Amygdala (tissue), 56 donors: ENCODE data around the gene EFNA3.

Experiments used
- DNase-seq, 56 donors: peaks; one replicate each; lab custom pipeline; 2025; lab: John Stamatoyannopoulos, UW

EFNA3 gene

GRCh38 chr1:155078469-155079209 is at the start of gene EFNA3:
Gene EFNA3 (plus strand): TSS chr1:155078837. CDS start chr1:155078942, 105 bp downstream.
- peak in 43 of 56 donors; percentile 22 to 79 (median 55) for DNase-seq

DNA sequence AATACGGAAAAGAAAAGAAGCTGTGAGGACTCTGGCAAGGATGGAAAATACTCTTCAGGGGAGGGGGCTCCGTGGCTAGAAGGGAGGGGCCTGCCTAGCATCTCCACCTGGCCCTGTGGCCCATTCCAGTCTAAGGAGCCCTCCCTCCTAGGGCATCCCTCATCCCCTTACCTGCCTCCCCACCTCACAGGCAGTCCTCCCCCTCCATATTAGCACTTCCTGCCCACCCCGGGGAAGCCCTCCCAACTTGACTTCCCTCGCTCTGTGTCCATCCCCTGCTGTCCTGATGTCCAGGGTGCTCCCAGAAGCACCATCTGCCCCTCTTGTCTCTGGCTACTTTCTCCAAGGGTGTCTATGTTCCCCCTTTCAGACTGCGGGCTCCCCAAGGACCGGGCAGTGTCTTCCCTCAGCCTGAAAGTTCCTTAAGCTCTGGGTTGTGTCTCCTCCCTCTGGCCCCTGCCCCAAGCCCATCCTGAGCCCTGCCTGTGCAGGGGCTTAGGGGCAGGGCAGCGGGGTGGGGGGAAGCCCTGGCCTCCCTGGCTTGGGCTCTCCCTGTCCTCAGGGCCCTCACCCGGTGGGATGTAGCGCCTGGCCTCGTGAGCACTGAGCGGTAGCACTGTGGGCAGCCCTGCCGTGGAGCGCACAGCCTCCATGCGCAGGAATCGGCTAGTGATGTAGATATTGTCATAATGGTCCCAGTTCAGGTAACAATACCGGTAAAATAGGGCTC is 49.0 kb upstream of the EFNA3 start:
- no peak for DNase-seq

DNA sequence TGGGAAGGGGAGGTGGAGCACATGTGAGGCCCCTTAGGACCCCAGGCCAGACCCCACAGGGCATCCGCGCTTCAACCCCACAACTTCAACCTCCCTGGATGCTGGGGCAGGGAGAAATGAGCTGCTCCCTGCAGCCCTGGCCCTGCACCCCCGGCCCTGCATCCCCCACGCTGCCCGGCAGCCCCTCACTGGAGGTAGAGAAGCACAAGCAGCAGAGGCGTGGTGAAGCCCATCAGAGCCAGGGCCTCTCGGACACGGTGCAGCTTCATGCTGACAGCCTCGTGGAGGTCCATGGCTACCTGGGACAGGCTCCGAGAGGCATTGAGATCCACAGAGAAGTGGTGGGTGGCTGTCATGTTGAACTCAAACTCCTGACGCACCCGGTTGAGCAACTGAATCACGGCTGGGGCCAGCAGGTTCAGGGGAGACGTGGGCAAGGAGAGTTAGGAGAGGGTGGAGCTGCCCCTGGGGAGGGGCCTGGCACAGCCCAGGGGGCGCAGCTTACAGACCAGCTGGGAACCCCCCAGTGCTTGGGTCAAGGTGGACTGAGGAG is 48.3 kb upstream of the EFNA3 start:
- DNase-seq: no peak

DNA sequence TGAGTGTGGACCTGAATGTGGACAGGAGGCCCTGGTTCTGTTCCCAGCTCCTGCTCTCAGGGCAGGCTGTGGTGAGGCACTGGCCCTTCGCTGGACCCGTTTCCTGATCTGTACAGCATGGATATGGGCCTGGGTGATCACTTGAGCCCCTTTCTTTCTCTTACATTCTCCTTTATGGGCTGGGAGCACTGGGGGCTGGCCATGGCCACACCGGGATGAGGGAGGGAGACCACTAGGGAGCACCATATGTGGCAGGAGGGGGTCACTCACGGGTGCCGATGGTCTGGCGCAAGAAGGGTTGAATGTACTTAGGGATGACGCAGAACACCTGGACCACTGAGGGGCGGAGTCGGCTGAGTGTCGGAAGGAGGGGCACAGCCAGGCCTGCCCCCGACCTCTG is 47.7 kb upstream of the EFNA3 start:
- no peak for DNase-seq

GRCh38 chr1:155032886-155033285 is 45.8 kb upstream of the EFNA3 start:
- DNase-seq: no peak

GRCh38 chr1:155033524-155033923 is 45.1 kb upstream of the EFNA3 start, which contains the start of the genes DCST1 and DCST2:
Gene DCST1 (plus strand): TSS chr1:155033824. CDS start chr1:155034037, 213 bp downstream.
Gene DCST2 (minus strand): TSS chr1:155033781. CDS start chr1:155033701, 80 bp downstream.
- no peak for DNase-seq

DNA sequence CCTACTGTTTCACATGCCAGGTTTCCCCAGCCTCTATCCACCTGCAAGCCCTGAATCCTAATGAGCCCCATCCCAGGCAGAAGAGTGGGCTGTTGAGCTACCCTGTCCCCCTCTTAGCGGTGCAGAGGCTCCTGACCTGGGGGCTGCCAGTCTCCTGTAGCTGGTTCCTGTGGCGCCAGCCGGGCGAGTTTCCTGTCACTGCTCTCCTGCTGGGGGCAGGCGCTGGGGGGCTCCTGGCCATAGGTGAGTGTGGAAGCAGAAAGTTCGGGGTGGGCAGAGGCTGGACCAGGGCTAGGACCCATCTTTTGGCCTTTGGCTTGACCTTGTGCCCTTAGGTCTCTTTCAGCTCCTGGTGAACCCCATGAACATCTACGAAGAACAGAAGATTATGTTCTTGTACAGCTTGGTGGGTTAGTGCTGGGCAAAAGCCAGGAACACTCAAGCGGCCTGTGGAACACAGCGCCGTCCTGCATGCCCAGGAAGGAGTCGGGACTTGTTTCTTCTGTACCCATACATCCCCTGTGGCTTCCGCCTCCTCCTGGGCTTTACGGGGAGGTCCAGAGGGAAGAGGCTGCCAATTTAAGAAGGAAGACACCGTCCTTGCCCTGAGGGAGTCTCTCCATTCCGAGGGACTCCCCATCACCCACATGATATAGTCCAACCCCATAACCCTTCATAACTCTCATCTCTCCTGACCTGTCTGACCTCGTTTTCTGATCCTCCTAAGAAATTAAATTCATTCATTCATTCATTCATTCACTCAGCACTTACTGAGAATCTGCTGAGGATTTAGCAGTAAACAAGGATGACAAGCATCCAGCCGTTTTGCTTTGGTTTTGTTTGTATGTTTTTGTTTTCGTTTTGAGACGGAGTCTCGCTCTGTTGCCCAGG is 44.1 kb upstream of the EFNA3 start:
- no peak for DNase-seq

- no peak for DNase-seq
These were observed 42.7 kb upstream of the EFNA3 start for GRCh38 chr1:155035936-155036335.

DNA sequence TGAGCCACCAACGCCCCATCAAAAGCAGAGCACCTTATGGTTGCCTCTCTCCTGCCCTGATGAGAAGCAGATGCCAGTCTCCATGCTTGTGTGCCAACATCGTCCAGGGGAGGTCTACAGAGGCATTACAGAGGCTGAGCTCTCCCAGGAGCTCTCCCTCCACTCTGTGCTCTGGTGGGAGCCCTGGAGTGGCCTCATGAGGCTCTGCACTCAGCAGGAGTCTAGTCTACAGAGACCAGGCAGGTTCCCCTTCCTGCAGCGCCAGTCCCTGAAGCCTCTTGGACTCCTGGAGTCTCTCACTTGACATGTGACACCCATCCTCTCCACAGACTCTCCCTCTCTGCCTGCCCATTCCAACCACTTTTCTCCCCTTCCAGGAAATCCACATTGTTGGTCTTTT is 41.6 kb upstream of the EFNA3 start:
- DNase-seq: no peak

DNA sequence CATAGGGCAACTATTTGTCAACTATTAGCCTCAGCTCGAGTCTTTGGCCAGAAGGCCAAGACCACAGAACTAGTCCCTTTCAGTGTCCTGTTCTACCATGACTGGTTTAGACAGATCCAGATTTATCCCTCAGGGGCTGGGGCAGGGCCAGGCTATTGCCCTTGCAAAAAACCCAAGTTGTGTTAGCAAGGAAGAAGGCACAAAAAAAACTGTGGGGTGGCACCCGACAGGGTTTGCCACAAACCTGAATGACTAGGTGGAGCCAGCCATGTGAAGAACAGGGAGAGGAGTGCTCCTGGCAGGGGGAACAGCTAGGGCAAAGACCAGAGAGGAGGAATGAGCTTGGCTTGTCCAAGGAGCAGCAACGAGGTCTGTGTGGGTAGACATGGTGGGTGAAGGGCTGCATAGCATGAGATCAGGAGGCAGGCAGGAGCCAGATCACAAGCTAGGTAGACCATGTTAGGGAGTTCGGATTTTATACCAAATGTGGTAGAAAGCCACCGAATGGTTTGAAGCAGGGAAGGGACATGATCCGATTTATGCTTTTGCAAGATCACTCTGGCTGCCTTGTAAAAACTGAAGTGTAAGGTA is 40.7 kb upstream of the EFNA3 start:
- DNase-seq: no peak

DNA sequence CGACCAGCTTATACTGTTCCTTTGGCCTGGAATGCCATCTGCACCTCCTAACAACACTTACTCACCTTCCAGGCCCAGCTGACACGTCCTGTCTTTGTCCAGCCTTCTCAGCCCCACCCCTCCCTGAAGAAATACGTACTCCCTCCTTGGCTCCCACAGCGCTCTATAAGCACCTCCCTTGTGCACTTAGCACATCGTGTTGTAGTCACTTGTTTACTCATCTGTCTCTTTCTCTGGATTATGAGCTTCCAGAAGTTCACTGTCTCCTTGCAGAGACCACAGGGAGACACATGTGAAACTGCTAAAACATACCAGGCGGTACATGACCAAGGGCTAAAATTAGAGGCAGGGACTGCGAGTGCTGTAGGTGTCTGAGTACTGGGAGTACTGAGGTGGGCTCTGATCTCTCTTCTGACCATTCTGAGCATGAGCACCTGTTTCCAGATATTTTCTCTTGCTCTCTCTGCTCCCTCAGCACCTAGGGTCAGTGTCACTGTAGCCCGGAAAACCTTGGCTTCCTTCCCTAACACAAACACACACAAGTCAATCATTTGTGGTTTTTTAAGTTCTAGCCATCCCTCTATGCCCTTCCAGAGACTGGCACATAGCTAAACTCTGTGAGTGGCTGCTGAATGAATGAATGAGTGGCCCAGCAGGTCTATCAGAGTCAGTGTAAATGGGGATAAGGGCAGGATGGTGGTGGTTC is 39.9 kb upstream of the EFNA3 start:
- DNase-seq: no peak

DNA sequence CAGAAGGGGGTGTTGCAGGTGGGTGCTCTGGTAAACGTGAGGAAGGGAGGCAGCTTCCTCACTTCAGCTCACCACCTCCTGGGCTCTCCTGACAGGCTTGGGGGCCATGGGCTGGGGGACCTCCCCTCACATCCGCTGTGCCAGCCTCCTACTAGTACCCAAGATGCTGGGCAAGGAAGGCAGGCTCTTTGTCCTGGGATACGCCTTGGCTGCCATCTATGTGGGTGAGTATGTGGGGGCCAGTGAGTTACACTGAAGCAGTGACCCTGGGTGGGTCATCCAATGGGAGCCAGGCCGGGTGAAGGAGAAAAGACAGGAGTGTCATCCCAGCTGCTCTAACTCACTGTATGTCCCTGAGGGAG is 39.3 kb upstream of the EFNA3 start:
- no peak for DNase-seq

- DNase-seq: no peak
These were observed 38.1 kb upstream of the EFNA3 start for GRCh38 chr1:155040358-155041093.

DNA sequence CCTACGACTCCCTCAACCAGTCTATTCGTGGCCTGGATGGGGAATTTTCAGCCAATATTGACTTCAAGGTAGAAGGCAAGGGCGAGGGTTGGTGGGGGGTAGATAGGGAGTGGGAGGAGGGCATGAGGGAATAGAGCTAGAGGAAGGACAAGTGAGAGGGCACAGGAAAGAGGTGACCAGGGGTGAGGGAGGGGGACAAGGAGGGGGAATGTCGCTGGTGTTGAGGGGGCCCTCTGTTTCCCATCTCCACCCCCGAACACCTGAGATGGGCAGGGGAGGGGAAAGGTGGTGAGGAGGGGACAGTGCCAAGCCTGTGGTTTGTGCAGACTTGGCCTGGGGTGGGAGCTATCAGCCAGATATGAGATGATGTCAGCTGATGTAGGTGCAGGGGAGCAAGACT is 35.8 kb upstream of the EFNA3 start:
- no peak for DNase-seq

DNA sequence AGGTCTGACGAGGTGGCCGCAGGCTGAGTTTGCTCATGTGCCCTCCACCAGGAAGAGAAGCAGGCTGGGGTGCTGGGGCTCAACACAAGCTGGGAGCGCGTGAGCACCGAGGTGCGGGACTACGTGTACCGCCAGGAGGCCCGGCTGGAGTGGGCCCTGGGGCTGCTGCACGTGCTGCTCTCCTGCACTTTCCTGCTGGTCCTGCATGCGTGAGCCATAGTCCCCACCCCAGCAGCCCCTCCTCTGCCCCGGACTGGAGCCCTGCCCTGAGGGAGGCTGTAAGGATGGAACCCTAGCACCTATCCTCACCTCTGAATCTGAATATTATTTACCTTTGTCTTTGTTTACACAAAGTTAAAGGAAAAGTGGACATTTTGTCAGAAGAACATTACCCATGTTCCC is 35.3 kb upstream of the EFNA3 start:
- DNase-seq: no peak

- no peak for DNase-seq
These were observed 34.8 kb upstream of the EFNA3 start for GRCh38 chr1:155043793-155044192.

DNA sequence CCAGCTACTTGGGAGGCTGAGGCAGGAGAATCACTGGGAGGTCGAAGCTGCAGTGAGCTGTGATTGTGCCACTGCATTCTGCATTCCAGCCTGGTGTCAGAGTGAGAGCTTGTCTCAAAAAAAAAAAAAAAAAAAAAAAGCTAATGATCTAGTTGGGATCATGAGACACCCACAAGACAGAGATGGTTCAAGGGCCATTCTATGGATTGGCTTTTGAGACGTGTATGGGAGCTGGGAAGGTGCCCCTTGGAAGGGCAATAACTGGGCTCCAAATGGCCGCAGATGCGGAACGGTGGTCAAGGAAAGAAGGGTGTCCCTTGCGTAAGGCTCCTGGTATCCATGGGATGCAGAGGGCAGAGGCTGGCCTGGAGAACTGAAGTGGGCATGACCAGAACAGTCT is 34.3 kb upstream of the EFNA3 start:
- no peak for DNase-seq

DNA sequence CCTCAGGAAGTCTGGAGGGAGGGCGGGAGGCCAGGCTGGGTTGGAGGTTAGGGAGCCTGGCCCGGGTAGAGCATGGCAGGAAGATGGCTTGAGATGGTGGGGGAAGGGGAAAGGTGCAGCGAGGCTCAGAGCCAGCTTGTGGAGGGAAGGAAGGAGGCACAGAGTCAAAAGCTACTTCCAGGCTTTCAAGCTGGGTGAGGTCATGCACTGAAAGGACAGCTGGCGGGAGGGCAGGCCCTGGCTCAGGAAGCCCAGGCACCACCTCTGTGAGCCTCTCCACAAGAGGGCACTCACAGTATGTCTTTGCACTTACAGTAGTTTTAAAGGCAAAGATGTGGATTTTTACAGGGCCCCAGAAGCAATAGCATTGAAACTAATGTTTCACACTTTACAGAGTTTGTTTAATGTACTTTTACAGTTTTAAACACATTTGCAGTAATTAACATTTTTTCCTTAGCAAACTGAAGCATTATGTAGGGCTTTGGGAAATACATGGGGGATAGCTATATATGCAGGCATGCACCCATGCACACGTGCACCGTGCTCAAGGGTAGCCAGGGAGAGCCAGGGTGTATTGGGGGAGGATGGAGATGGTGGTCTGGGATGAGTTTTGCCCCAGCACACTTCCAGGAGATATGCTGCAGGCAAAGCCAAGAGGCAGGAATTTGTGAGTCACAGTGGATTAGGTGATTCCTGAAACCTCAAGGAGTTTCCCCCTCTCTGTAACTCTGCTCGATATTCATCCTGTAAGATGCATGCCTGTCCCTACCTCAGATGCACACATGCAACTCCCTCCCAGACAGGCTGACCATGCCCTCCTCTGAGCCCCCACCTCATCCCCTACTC is 33.6 kb upstream of the EFNA3 start:
- DNase-seq: peak in 49 of 56 donors; percentile 4 to 89 (median 46)
